Kidney epithelial cell (primary cell): ENCODE measurements around the gene RALGPS1. TPM values are rescaled to one million over a fixed set of nuclear protein-coding genes. Genes with fewer than 3 reads are reported as not detected.

ENCODE experiments used
- DNase-seq: peaks from one replicate; pipeline ENCODE4 v3.0.0-alpha.2; 2010; ENCODE audit warnings: low read depth
- H3K27me3 ChIP-seq: 2 replicates; pipeline ENCODE4 v1.6.0; 2011; ENCODE audit warnings: low read length; ENCODE audit not compliant: control insufficient read depth, insufficient read depth
- H3K36me3 ChIP-seq: 2 replicates; pipeline ENCODE4 v1.5.1; 2011; ENCODE audit warnings: low read length; ENCODE audit not compliant: control insufficient read depth, insufficient read depth
- H3K4me3 ChIP-seq: 2 replicates; pipeline ENCODE4 v1.5.1; 2011; ENCODE audit warnings: low read depth, mild to moderate bottlenecking, control low read depth, low read length
- total RNA-seq: library from RNA; depleted of rRNA; stranded (reverse); fragments of >200 nt; gene quantifications from 2 replicates; pipeline ENCODE4 v1.2.3, GENCODE V29; 2015
- TF ChIP-seq, protein P1 (sequence below): IDR thresholded peaks from 2 replicates; pipeline ENCODE4 v1.5.1; 2011; ENCODE audit warnings: mild to moderate bottlenecking, moderate library complexity, low read length, control low read depth, inconsistent platforms; ENCODE audit not compliant: insufficient read depth, poor library complexity, severe bottlenecking

The RALGPS1 gene
- total RNA-seq, 1 donor from 2014 or later, result 5.6 TPM

DNA sequence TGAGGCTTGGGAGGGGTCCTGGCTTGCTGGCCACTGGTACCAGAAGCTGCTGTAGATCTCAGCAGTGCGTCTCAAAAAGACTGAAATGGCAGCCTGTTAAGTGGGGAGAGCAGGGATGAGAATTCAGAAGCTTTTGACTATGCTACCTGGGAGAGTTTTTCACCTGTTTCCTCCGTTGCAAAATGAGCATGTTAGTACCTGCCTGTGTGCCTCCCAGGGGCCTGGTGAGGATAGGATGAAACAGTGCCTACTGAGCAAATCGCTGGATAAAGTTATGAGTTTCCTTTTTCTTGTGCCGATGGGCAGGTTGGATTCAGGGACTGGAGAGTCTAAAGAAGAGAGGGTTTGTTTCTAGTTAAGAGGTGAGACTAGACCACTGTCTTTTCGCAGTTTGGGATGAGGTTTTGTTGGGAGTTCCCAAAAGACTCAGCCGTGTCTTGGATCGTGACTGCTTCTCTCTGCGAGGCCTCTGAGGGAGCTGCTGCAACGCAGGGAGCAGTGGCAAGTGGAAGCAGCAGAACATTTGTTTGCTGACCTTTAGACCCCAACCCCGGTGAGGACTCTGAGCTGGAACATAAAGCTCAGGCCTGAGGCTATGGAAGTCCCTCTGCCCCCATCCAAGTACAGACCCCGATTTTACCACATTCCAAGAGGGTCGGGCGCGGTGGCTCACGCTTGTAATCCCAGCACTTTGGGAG lies 1.4 kb downstream of the RALGPS1 start:
- Histone ChIP-seq H3K27me3 (peaks cover 9% of the 10 kb centered on the region), H3K4me3 (no peak overlapping the region), H3K36me3 (no peaks in the 10 kb centered on the region)
- TF ChIP-seq, protein P1, sequence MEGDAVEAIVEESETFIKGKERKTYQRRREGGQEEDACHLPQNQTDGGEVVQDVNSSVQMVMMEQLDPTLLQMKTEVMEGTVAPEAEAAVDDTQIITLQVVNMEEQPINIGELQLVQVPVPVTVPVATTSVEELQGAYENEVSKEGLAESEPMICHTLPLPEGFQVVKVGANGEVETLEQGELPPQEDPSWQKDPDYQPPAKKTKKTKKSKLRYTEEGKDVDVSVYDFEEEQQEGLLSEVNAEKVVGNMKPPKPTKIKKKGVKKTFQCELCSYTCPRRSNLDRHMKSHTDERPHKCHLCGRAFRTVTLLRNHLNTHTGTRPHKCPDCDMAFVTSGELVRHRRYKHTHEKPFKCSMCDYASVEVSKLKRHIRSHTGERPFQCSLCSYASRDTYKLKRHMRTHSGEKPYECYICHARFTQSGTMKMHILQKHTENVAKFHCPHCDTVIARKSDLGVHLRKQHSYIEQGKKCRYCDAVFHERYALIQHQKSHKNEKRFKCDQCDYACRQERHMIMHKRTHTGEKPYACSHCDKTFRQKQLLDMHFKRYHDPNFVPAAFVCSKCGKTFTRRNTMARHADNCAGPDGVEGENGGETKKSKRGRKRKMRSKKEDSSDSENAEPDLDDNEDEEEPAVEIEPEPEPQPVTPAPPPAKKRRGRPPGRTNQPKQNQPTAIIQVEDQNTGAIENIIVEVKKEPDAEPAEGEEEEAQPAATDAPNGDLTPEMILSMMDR, result no peak
- no peak for DNase-seq

DNA sequence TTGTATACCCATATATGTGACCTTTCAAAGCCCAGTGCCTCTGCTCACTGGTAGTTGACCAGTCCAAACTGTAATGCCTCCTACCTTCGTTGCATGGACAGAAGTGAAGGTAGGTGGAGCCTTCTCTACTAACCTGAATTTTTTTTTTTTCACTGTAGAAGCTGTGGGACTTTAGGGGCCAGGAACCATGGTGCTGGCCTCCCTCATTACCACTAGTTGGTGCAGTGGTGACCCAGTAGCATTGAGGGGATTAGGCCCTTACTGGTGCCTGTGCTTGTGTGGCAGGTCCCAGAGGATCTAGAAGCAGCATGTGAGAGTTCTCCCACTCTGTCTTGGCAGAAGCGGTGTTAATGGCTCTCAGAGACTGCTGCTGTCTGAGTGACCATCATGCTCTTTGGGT lies 2.3 kb downstream of the RALGPS1 start:
- TF ChIP-seq, protein P1, result no peak
- H3K36me3 ChIP-seq, result no peaks in the 10 kb centered on the region
- no peak for DNase-seq
- H3K4me3 ChIP-seq, result no peak overlapping the region
- peaks cover 9% of the 10 kb centered on the region for H3K27me3 ChIP-seq

DNA sequence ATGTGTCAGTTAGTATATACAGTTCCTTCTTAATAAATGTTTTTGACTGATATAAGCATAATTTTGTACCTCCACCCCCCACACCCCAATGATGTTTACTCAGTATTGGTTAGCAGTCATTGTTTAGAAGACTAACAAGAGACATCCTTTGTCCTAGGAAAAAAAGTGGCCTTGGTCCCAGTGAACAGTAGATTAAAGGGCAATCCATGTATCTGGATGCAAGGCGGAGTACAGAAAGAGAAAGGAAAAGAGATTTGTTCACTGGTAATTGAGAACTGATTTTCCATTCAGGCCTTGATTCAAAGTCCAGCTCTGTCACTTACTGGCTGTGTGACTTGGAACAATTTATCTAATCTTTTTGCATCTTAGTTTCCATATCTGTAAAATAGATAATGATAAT lies 4.6 kb downstream of the RALGPS1 start:
- Histone ChIP-seq H3K27me3 (peaks cover 6% of the 10 kb centered on the region), H3K4me3 (no peak overlapping the region), H3K36me3 (no peaks in the 10 kb centered on the region)
- DNase-seq, result no peak
- TF ChIP-seq, protein P1, result no peak

DNA sequence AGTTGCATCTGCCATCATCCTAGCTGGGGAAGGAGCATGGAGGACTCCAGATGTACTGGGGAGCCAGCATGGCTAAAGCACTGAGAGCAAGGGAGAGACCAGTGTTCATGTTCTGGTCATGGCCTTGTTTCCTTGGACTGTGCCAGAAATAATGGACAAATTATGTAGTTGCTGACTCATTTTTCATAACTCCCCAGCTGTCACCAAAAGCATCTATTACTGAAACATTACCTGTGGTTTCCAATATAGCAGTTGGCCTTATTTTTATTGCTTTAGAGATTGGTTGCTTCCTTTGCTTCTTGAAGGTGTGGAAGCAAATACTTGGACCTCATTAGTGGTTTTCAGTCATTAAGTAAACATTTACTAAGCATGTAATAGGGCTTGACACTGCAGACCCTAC lies 11.3 kb downstream of the RALGPS1 start:
- Histone ChIP-seq H3K36me3 (no peaks in the 10 kb centered on the region), H3K4me3 (no peak overlapping the region), H3K27me3 (peaks cover 9% of the 10 kb centered on the region)
- TF ChIP-seq, protein P1, result no peak
- no peak for DNase-seq

DNA sequence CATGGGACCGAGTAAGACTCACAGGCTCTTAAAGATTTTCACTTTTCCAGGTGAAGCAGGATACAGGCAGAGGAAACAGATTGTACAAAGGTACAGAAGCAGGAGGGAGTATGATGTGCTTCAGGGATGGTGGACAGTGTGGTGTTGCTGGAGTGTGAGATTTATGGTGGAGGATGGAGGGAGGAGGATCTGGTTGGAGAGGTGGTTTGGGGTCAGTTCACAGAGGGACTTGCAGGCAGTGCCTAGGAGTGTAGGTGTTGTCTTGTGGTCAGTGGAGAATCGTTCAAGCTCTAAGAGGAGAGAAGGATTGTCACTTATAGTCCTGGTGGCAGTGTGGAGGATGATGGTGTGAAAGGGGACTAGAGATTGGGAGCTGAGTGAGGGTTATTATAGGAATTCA lies 11.8 kb downstream of the RALGPS1 start:
- Histone ChIP-seq H3K27me3 (peaks cover 9% of the 10 kb centered on the region), H3K4me3 (no peak overlapping the region), H3K36me3 (no peaks in the 10 kb centered on the region)
- DNase-seq, result no peak
- TF ChIP-seq, protein P1, result no peak

DNA sequence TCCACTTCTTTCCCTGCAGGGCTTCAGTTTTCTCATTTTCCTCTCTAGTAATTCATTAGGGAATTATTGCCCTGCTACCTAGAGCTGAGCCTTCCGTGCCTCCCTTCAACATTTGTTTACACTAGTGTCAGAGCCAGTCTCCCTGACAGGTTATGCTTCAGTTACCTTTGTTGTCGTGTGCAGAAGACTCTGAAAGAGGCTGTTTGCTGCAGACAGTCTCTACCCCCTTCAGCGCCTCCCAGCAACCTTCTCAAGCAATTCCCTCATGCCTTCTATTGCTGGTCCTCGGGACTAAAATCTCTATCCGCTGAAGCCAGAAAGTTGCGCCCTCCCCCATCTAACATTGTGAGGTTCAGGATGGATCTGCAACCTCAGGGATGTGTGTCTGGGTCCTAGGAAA lies 12.8 kb downstream of the RALGPS1 start:
- H3K27me3 ChIP-seq, result peaks cover 9% of the 10 kb centered on the region
- no peak overlapping the region for H3K4me3 ChIP-seq
- no peak for DNase-seq
- TF ChIP-seq, protein P1, result no peak
- H3K36me3 ChIP-seq, result no peaks in the 10 kb centered on the region
